A549 (cell line): ENCODE measurements around the gene SAXO2.

Experiments
- CBX2 ChIP-seq: fragments of 200-600 bp; sonication (generic); IDR thresholded peaks from 2 replicates; pipeline ENCODE4 v1.6.1; 2016; ENCODE audit warnings: low read depth, mild to moderate bottlenecking, borderline replicate concordance
- CEBPB ChIP-seq, 2 experiments: fragments of >200 bp in 1 of 2; sonication (Bioruptor Twin) in 1 of 2; formaldehyde crosslinking in 1 of 2; IDR thresholded peaks; 2 replicates each; pipeline ENCODE4 v1.6.1; 2012 to 2016
- HMGXB4 ChIP-seq: fragments of 250-450 bp; sonication (Bioruptor Pico); IDR thresholded peaks from 2 replicates; pipeline ENCODE4 v1.5.0; 2021; ENCODE audit warnings: mild to moderate bottlenecking, moderate library complexity, borderline replicate concordance
- MAFK ChIP-seq: fragments of 450-650 bp; IDR thresholded peaks from 2 replicates; pipeline ENCODE4 v1.6.1; 2014; ENCODE audit not compliant: partially characterized antibody
- NR3C1 ChIP-seq: fragments of >200 bp; sonication (Bioruptor Twin); formaldehyde crosslinking; IDR thresholded peaks from 3 replicates; pipeline ENCODE4 v1.6.1; 2017
- POLR2A ChIP-seq: IDR thresholded peaks from 2 replicates; pipeline ENCODE4 v1.6.1; 2012; ENCODE audit warnings: mild to moderate bottlenecking, low read length
- RAD21 ChIP-seq, 2 experiments: fragments of >200 bp in 1 of 2; sonication (Bioruptor Twin) in 1 of 2; formaldehyde crosslinking in 1 of 2; IDR thresholded peaks in 1 of 2; conservative IDR thresholded peaks in 1 of 2; 2 replicates in 1 of 2; 3 replicates in 1 of 2; pipeline ENCODE4 v1.6.1; 2012 to 2018; ENCODE audit warnings: inconsistent platforms in 1 of 2
- RCOR1 ChIP-seq: fragments of 150-350 bp; IDR thresholded peaks from 2 replicates; pipeline ENCODE4 v1.6.1; 2014; ENCODE audit warnings: antibody characterized with exemption, low read length, low read depth
- RFX5 ChIP-seq: fragments of 450-650 bp; IDR thresholded peaks from 2 replicates; pipeline ENCODE4 v1.7.1; 2014; ENCODE audit warnings: antibody characterized with exemption, mild to moderate bottlenecking, moderate library complexity
- ZFP36 ChIP-seq: fragments of 450-650 bp; IDR thresholded peaks from 2 replicates; pipeline ENCODE4 v1.6.1; 2014; ENCODE audit warnings: borderline replicate concordance; ENCODE audit not compliant: partially characterized antibody
- TF ChIP-seq, protein P1 (sequence below): fragments of >200 bp; sonication (Bioruptor Twin); formaldehyde crosslinking; IDR thresholded peaks from 3 replicates; pipeline ENCODE4 v1.5.1; 2016
- TF ChIP-seq, protein P2 (sequence below): fragments of 200-600 bp; sonication (generic); IDR thresholded peaks from 2 replicates; pipeline ENCODE4 v1.6.1; 2016; ENCODE audit warnings: antibody characterized with exemption, mild to moderate bottlenecking, moderate library complexity

DNA sequence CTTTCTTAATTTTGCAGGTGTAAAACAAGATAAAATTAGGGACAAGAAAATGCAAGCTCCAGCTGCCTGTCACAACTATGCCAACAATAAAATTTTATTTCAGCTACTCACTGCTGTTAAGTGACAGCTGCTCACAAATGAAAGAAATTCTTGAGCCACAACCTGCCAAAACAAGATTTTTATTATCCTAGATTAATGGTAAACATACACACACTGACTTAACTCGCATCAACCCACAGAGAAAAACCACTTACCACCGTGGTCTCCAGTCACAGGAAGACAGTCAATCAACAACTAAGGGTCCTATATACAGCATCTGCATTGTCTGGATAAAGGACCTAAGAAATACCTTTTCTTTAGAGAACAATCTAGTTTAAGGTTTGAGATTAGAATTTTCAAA is 31.4 kb upstream of the SAXO2 start:
- TF ChIP-seq, protein P1, sequence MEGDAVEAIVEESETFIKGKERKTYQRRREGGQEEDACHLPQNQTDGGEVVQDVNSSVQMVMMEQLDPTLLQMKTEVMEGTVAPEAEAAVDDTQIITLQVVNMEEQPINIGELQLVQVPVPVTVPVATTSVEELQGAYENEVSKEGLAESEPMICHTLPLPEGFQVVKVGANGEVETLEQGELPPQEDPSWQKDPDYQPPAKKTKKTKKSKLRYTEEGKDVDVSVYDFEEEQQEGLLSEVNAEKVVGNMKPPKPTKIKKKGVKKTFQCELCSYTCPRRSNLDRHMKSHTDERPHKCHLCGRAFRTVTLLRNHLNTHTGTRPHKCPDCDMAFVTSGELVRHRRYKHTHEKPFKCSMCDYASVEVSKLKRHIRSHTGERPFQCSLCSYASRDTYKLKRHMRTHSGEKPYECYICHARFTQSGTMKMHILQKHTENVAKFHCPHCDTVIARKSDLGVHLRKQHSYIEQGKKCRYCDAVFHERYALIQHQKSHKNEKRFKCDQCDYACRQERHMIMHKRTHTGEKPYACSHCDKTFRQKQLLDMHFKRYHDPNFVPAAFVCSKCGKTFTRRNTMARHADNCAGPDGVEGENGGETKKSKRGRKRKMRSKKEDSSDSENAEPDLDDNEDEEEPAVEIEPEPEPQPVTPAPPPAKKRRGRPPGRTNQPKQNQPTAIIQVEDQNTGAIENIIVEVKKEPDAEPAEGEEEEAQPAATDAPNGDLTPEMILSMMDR, result no peak
- TF ChIP-seq, protein P2, sequence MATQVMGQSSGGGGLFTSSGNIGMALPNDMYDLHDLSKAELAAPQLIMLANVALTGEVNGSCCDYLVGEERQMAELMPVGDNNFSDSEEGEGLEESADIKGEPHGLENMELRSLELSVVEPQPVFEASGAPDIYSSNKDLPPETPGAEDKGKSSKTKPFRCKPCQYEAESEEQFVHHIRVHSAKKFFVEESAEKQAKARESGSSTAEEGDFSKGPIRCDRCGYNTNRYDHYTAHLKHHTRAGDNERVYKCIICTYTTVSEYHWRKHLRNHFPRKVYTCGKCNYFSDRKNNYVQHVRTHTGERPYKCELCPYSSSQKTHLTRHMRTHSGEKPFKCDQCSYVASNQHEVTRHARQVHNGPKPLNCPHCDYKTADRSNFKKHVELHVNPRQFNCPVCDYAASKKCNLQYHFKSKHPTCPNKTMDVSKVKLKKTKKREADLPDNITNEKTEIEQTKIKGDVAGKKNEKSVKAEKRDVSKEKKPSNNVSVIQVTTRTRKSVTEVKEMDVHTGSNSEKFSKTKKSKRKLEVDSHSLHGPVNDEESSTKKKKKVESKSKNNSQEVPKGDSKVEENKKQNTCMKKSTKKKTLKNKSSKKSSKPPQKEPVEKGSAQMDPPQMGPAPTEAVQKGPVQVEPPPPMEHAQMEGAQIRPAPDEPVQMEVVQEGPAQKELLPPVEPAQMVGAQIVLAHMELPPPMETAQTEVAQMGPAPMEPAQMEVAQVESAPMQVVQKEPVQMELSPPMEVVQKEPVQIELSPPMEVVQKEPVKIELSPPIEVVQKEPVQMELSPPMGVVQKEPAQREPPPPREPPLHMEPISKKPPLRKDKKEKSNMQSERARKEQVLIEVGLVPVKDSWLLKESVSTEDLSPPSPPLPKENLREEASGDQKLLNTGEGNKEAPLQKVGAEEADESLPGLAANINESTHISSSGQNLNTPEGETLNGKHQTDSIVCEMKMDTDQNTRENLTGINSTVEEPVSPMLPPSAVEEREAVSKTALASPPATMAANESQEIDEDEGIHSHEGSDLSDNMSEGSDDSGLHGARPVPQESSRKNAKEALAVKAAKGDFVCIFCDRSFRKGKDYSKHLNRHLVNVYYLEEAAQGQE, result no peak
- TF ChIP-seq CEBPB (IDR thresholded peaks at IDR 0.05) (no peak), HMGXB4 (CRISPR knock-in tag) (no peak), POLR2A (no peak), RFX5 (no peak), RCOR1 (no peak), ZFP36 (no peak), NR3C1 (no peak), CBX2 (no peak), MAFK (no peak), RAD21 (conservative IDR thresholded peaks at IDR 0.05 in 1 of 2, IDR thresholded peaks at IDR 0.05 in 1 of 2) (no peak)
